Spinal cord (tissue), 10 donors: ENCODE measurements around the gene UNC5CL. TPM values are rescaled to one million over a fixed set of nuclear protein-coding genes. Genes with fewer than 3 reads are reported as not detected.

ENCODE experiments used
- DNase-seq, 6 donors: peaks; one replicate each; pipeline versions ENCODE4 v3.0.0 to v3.0.0-alpha.2; 2013 to 2015; ENCODE audit warnings: low spot score in 6 of 6, low read depth in 4 of 6
- H3K27ac ChIP-seq: one replicate; pipeline ENCODE4 v1.5.1; 2013; ENCODE audit warnings: low read depth, low read length, control low read depth
- H3K27me3 ChIP-seq: one replicate; pipeline ENCODE4 v1.6.1; 2013; ENCODE audit warnings: low read length; ENCODE audit not compliant: control insufficient read depth, insufficient read depth
- H3K36me3 ChIP-seq: one replicate; pipeline ENCODE4 v1.6.1; 2013; ENCODE audit warnings: low read length; ENCODE audit not compliant: control insufficient read depth, insufficient read depth
- H3K4me1 ChIP-seq: one replicate; pipeline ENCODE4 v1.6.1; 2013; ENCODE audit warnings: low read length; ENCODE audit not compliant: control insufficient read depth, insufficient read depth
- H3K4me3 ChIP-seq: one replicate; pipeline ENCODE4 v1.5.1; 2013; ENCODE audit warnings: low read depth, low read length, control low read depth
- H3K9me3 ChIP-seq: one replicate; pipeline ENCODE4 v1.6.1; 2013; ENCODE audit warnings: low read length; ENCODE audit not compliant: control insufficient read depth, insufficient read depth
- WGBS: methylation state at CpG from one replicate; pipeline ENCODE4 v1.1.5; 2013; ENCODE audit warnings: missing lambda C conversion rate; ENCODE audit not compliant: insufficient coverage; 5-methylcytosine and 5-hydroxymethylcytosine counted together
- polyA plus RNA-seq, 2 donors: library from polyadenylated mRNA; unstranded; fragments of 120-200 nt; gene quantifications; one replicate each; pipeline ENCODE4 v1.2.1, GENCODE V29; 2013; ENCODE audit not compliant: insufficient read length in 2 of 2
- total RNA-seq, 2 donors: library from RNA; depleted of rRNA in 1 of 2; stranded (reverse); fragments of 120-200 nt in 1 of 2; fragments of >200 nt in 1 of 2; gene quantifications; one replicate each; pipeline versions ENCODE4 v1.2.3 to v1.2.4, GENCODE V29; 2013 to 2014
- donor health status: healthy.

UNC5CL gene
- total and polyA plus RNA-seq, 4 donors = 0.20 to 1.4 (median 0.82) TPM

DNA sequence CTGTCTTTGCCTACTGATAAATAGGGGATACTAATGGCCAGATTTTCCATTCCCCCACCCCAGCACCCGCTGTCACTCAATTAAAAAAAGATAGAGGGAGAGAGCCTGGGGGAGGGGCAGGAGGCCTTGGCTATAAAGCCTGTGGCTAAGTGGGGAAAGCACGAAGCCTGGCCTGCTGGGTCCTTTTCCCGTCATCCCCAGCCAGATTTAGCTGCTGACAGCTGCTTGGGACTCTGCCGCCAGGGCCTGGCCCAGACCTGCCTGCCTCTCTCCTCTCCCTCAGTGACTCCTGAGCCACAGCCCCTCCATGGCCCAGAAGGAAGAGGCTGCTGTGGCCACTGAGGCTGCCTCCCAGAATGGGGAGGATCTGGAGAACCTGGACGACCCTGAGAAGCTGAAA, 14.0 kb upstream of the UNC5CL start, which contains the start of gene APOBEC2:
TSS of gene APOBEC2 (plus strand) at position 162 of the 400 bp plus-strand sequence. CDS start at position 308, 146 bp downstream.
- H3K4me1 ChIP-seq = peaks cover 7% of the 10 kb centered on the region
- no peak within 1 kb of the TSS for H3K4me3 ChIP-seq
- 45% methylated on average over 5 of the region's 5 CpGs for WGBS
- no peaks in the 10 kb centered on the region for H3K9me3 ChIP-seq
- H3K36me3 ChIP-seq = no peaks in the 10 kb centered on the region
- DNase-seq = peak in 1 of 6 donors; percentile 51
- H3K27ac ChIP-seq = no peak within 1 kb of the TSS
- no peaks in the 10 kb centered on the region for H3K27me3 ChIP-seq

DNA sequence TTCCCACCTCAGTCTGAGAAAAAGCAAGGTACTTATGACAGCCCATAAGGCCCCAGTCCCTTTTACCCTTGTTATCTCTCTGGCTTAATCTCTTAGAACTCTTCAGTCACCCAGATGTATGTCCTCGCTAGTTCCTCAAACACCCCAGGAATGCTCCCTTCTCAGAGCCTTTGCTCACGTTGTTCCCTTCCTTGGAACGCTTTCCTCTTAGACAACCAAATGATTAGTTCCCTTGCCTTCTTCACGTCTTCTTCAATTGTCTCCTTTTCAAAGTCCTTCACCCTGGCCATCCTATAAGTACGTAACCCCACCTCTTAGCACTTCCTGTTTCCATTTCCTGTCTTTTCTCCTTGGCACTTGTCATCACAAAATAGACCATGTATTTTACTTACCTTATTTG, 12.9 kb upstream of the UNC5CL start:
- Histone ChIP-seq H3K4me1 (peaks cover 7% of the 10 kb centered on the region), H3K36me3 (no peaks in the 10 kb centered on the region), H3K27ac (no peak overlapping the region), H3K9me3 (no peaks in the 10 kb centered on the region), H3K4me3 (no peak overlapping the region), H3K27me3 (no peaks in the 10 kb centered on the region)
- DNase-seq = no peak
- 86% methylated on average over 5 of the region's 5 CpGs for WGBS

DNA sequence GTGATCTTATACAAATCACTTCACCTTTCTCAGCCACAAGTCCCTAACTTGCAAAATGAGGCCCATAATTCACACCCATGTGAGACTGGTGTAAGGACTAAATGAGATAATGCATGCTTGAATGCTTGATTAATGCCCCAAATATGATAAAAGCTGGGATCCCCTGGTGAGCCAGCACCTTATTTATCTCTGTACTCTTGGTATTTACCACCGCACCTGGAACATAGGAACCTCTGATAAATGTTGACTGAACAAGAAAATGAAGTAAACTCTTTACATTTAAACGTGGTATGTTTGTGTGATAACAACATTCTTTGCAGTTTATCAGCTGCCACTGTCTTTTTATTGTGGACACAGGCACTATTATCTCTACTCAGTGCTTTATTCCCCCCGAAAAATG, 11.5 kb upstream of the UNC5CL start:
- H3K9me3 ChIP-seq = no peaks in the 10 kb centered on the region
- no peaks in the 10 kb centered on the region for H3K36me3 ChIP-seq
- no peak overlapping the region for H3K27ac ChIP-seq
- 92% methylated on average over 2 of the region's 3 CpGs for WGBS
- peaks cover 7% of the 10 kb centered on the region for H3K4me1 ChIP-seq
- H3K27me3 ChIP-seq = no peaks in the 10 kb centered on the region
- DNase-seq = no peak
- no peak overlapping the region for H3K4me3 ChIP-seq

DNA sequence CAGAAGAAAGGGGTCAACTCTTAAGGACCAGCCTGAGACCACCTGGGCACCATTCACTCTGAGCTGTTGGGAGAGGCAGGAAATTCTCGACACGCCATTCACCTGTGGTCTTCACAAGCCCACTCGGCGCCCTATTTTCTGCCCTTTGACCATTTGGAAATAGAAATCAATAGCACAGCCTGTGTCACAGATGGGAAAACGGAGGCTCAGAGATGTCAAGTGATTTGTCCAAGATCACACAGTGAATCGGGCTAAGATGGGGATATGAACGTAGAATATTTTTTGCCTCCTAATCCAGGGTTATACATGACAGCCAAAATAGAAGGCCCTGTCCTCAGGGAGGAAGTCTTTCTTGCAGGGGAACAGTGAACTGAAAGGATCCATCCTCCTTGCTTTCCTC, 10.9 kb upstream of the UNC5CL start:
- 80% methylated on average over 5 of the region's 7 CpGs for WGBS
- H3K4me1 ChIP-seq = peaks cover 7% of the 10 kb centered on the region
- no peaks in the 10 kb centered on the region for H3K27me3 ChIP-seq
- no peak overlapping the region for H3K4me3 ChIP-seq
- no peak for DNase-seq
- H3K9me3 ChIP-seq = no peaks in the 10 kb centered on the region
- no peak overlapping the region for H3K27ac ChIP-seq
- no peaks in the 10 kb centered on the region for H3K36me3 ChIP-seq

DNA sequence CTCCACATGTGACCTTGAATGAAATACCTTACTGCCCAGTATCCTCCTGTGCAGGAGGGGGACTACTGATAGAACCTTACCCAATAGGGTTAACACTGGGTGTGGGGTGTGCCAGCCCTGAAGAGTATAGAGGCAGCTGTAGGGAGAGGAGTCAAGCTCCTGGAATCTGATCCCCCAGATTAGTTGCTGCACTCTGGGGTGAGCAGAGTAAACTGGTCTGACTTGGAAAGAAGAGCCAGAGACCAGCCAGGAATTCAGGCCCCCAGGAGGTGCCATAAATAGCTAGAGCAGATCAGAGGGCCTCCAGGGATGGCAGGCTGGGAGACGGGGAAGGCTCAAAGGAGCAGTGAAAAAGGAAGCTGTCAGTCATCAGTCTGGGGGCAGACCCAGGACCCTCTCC, 10.5 kb upstream of the UNC5CL start:
- H3K27ac ChIP-seq = no peak overlapping the region
- no peak for DNase-seq
- 64% methylated on average over 1 of the region's 1 CpG for WGBS
- H3K36me3 ChIP-seq = no peaks in the 10 kb centered on the region
- H3K9me3 ChIP-seq = no peaks in the 10 kb centered on the region
- H3K27me3 ChIP-seq = no peaks in the 10 kb centered on the region
- H3K4me3 ChIP-seq = no peak overlapping the region
- H3K4me1 ChIP-seq = peaks cover 7% of the 10 kb centered on the region

DNA sequence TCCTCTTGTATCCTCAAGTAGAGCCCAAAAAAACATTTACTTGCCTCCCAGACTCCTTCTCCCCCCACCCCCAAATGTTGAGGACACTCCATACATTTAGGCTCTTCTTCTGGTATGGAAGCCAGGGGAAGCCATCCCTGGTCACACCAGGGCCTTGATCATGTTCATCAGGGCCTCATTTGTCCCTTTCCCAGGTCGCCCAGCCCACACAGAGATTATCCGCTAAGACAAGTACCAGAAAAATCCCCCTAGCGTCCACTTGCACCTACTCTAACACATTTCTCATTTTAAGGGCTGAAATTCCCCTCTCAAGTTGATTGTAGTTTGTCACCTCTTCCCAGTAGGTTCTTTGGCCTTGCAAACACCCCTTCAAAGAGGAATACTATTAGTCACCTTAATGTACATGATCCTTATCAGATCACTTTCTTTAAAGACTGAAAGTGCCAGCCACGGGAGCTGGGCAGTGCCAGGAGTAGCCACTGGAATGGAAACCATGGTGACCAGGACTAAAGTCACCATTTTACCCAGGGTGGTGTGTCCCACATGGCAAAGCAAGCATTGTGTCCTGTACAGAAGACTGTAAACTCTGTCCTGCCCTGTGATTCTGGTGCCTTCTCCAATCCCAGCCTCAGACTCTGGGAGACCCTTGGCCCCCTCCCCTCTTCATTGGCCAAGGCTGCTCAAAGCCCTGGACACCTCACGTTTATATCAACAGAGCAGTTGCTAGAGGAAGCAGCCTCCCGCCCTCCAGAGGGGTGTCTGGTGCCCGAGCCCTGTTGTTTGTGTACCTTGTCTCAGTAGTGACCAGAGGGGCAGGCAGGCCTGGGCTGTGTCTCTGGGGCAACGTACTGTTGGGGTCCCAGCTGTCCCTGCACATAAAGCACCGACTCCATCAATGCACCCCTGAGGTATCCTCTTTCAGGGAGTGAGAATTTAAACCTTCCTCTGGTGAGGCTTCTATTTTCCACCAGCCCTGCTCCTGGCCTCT, 9.0 kb upstream of the UNC5CL start:
- H3K4me1 ChIP-seq = peaks cover 7% of the 10 kb centered on the region
- WGBS = 71% methylated on average over 8 of the region's 9 CpGs
- H3K36me3 ChIP-seq = peaks cover 2% of the 10 kb centered on the region
- no peak for DNase-seq
- H3K4me3 ChIP-seq = no peak overlapping the region
- H3K27me3 ChIP-seq = no peaks in the 10 kb centered on the region
- H3K9me3 ChIP-seq = no peaks in the 10 kb centered on the region
- H3K27ac ChIP-seq = no peak overlapping the region

DNA sequence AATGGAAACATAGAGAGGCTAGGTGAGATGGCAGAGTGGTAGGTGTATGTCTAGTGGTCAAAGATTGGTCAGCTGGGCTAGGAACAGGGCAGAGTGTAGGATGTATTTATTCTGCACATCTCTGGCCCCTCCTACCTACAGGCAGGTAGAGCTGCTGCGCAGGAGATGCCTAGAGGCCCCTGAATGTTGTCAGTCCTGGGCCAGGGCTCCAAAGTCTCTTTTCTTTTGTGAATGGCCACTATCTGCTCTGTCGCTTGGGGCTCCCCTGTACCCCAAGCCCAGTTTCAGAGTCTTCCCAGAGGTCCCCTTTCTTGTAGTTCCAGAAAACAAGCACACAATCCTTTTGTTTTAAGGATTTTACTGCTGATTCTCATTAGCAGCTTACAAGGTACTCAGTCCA, 8.3 kb upstream of the UNC5CL start:
- 94% methylated on average over 2 of the region's 2 CpGs for WGBS
- Histone ChIP-seq H3K9me3 (no peaks in the 10 kb centered on the region), H3K4me3 (no peak overlapping the region), H3K27ac (no peak overlapping the region), H3K4me1 (peaks cover 7% of the 10 kb centered on the region), H3K36me3 (peaks cover 2% of the 10 kb centered on the region), H3K27me3 (no peaks in the 10 kb centered on the region)
- no peak for DNase-seq

DNA sequence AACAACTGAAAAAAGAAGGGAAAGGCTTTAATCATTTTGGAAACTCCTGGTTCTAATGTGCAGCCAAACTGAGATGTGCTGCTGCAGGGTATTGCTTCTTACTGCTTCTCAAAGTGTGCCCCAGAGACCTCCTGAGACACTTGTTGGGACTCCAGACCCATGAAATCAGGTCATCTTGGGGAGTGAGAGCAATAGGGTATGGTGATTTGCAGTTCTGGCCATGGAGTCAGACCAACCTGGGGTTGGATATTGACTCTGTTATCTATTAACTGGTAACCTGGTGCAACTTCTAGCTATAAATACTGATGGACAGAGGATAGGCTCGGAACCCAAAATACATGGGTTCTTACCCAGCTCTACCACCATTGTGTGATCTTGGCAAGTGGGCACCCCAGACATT, 7.1 kb upstream of the UNC5CL start:
- Histone ChIP-seq H3K4me3 (no peak overlapping the region), H3K4me1 (peaks cover 7% of the 10 kb centered on the region), H3K36me3 (peaks cover 2% of the 10 kb centered on the region), H3K9me3 (no peaks in the 10 kb centered on the region), H3K27ac (no peak overlapping the region), H3K27me3 (no peaks in the 10 kb centered on the region)
- WGBS = no CpG with 5 or more reads among the region's 1 CpG
- DNase-seq = no peak

DNA sequence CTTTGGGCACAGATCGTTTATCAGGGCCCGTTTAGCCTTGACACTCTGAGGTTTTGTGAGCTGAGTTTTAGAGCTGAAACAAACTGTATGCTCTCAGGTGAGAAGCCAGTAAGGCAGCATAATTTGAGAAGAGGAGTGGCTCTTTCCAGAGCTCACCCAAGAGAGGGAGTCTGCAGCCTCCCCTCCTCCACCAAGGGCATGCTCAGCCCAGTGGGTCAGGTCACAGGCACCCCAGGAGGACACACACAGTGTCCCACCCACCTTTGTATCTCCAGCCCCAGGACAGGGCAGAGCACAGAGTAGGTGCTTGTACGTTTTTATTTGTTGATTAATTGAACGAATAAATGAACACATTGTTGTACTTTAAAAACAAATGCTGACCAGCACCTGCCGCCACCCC, 6.6 kb upstream of the UNC5CL start:
- Histone ChIP-seq H3K27ac (no peak overlapping the region), H3K4me1 (peaks cover 7% of the 10 kb centered on the region), H3K27me3 (no peaks in the 10 kb centered on the region), H3K9me3 (no peaks in the 10 kb centered on the region), H3K4me3 (no peak overlapping the region), H3K36me3 (peaks cover 2% of the 10 kb centered on the region)
- peak in 1 of 6 donors; percentile 16 for DNase-seq
- WGBS = 45% methylated on average over 2 of the region's 5 CpGs

DNA sequence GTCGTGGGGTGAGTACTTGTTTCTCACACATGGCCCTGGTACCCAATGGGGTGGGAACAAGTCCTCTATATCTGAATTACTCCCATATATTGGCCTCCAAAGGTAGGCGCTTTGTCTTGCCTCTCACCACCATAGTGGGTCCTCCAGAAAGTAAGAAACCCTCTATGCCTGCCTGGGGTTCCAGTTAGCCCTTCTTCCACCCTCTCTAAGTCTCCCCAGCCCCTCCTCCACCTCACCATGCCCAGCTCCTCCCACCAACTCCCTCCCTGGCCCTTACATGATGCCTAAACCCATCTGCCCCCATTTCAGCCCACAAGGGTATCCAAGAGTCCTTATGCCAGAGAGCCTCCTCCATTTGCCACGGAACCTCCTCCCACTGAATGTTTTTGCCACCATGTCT, 4.1 kb upstream of the UNC5CL start:
- 93% methylated on average over 2 of the region's 3 CpGs for WGBS
- Histone ChIP-seq H3K4me3 (no peak overlapping the region), H3K4me1 (peaks cover 1% of the 10 kb centered on the region), H3K27ac (no peak overlapping the region), H3K9me3 (no peaks in the 10 kb centered on the region), H3K36me3 (peaks cover 2% of the 10 kb centered on the region), H3K27me3 (no peaks in the 10 kb centered on the region)
- DNase-seq = no peak
